G401 (cell line): ENCODE data around the gene MSMP. TPM values are rescaled to one million over a fixed set of nuclear protein-coding genes. Genes with fewer than 3 reads are reported as not detected.

Source experiments
- DNase-seq: peaks from one replicate; pipeline ENCODE4 v3.0.0-alpha.2; 2015; ENCODE audit warnings: low spot score
- in situ Hi-C: cut with HindIII; loops from 2 replicates; pipeline ENCODE4 v1.10.0; 2016; ENCODE audit warnings: low sequenced_read_pairs, mixed read lengths
- total RNA-seq: library from RNA; depleted of rRNA; stranded (reverse); fragments of >200 nt; shearing (Covaris generic); gene quantifications from 2 replicates; pipeline ENCODE4 v1.2.3, GENCODE V29; 2014; rRNA removed

Gene MSMP
- not detected in 2 replicates for total RNA-seq

GRCh38 chr9:35754264-35754663, at the start of gene MSMP:
MSMP (minus strand) TSS chr9:35754276; CDS start chr9:35754129, 147 bp downstream.
- no peak for DNase-seq
- in situ Hi-C loops, result no loop called here

- in situ Hi-C loops, result no loop called here
- no peak for DNase-seq
Observed at GRCh38 chr9:35801328-35802128, 47.5 kb upstream of the MSMP start.

DNA sequence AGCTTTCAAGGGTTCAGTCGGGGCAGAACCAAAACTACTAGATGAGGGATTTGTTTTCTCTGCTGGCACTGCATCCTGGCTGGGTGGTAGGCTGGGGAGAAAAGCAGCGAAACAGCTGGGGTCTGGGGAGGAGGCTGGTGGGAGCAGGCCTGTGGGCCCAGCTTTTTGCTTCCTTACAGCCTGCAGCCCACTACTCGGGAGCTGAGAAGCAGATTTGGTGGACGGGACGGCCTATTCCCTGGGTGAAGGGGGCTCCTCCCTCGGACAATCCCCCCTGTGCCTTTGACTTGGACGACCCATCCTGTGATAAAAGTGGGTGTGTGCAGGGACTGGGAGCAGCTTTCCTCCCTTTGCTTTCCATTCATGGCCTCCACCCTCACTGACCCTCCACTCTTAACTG, 46.5 kb upstream of the MSMP start:
- in situ Hi-C loops, result no loop called here
- no peak for DNase-seq

- in situ Hi-C loops, result no loop called here
- no peak for DNase-seq
Observed at GRCh38 chr9:35798658-35799374, 44.7 kb upstream of the MSMP start.

DNA sequence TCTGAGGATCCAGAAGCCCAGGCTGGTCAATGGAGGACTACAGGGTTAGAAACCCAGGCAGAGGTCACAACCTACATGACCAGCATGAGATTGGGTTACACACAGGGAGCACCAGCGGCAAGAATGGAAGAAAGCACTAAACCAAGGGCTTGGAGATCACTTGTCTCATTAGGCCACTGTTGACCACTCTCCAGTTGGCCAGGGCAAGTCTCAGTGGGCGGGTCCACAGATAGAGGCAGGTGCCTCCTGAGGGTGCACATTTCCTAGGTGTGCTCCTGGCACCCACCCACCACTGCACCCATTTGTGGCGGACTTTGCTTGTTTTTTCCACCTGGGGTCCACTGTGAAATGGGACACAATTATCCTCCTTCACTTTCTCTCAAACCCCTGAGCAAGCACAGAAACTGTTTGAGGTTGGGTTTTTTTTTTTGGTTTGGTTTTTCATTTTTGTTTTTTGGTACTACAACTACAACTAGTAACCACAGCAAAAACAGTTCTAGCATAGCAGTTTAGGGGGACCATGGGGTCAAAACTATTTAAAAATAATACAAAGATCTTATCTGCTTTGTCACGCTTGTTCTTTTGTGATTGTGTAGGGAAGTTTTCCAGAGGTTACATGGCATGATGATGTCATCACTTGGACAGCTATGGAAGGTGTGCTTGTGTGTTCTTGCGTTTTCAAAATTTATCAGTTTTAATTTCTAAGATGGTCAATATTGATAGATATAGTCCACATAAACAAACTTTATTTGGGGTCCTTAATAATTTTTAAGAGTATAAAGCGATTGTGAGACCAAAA, 43.4 kb upstream of the MSMP start:
- no peak for DNase-seq
- in situ Hi-C loops, result no loop called here

DNA sequence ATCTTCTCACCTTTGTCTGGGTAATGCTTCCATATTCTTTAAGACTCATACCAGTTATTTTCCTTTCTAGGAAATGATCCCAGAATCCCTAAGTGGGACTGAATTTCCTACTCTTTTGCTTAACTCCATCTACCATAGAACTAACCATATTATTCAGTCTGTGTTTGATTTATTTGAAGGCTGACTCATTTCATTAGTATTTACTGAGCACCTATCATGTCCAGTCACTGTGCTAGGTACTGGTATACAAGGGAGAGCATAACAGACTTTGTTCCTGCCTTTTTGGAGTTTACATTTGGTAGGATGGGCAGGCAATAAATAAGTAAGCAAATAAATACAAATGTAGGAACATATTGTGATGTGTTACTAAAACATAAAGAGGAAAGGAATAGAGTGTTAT, 41.6 kb upstream of the MSMP start:
- DNase-seq, result no peak
- in situ Hi-C loops, result no loop called here

DNA sequence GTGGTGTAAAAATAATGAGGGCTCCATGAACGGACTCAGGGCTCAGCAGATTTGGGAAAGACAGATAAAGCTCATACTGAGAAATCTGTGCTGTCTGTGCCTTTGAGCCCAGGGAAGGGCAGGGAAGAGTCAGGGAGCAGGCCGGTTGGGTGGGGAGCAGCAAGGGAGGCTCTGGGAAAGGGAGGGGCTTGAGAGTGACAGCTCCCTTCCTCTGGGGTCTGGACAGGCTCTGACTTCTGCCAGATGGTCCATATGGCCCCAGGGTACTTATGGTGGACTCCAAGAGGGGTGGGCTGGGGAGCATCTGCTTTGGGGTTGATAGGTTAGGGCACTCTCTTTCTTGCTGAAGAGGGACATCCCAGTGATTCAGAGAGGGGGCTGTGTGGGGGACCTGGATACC, 39.4 kb upstream of the MSMP start:
- DNase-seq, result no peak
- in situ Hi-C loops, result no loop called here

DNA sequence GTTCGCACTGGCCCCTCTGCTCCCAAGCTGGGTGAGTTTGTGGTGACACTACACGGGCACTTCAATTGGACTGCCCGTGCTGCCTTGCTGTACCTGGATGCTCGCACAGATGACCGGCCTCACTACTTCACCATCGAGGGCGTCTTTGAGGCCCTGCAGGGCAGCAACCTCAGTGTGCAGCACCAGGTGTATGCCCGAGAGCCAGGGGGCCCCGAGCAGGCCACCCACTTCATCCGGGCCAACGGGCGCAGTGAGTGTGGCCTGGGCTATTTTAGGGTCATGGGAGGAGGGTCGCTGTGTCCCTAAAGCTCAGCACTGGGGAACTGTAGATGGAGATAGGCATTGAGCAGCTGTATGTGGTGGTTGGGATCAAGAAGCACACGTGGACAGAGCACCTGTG, 38.8 kb upstream of the MSMP start:
- in situ Hi-C loops, result no loop called here
- DNase-seq, result no peak

GRCh38 chr9:35792024-35792813, 38.1 kb upstream of the MSMP start:
- in situ Hi-C loops, result no loop called here
- peak; percentile 50 for DNase-seq

DNA sequence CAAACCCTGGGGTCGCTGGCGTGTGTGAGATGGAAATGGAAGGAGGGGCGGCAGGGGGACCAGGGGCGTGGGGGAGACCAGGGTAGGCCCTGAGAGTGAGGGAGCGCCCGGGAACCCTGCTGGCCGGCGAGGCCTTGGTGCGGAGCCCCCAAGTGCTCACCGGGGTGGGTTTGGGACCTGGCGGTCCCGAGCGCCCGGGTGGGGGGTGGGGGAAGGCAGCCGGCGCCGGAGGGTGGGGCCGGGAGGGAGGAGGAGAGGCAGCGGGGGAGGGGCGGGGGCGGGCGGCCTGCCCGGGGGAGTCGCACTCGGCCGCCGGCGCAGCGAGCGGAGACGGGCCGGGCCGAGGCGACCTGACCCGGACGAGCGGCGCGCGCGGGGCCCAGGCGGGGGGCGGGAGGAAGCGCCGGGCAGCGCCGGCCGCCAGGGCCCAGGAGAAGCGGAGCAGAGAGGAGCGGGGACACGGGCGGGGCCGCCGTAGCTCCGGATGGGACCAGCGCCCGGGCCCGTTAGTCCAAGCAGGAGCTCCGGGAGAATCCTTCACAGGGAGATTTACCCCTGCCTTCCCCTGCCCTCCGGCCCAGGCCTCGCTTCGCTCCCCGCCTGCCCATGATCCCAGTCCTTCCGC, 37.3 kb upstream of the MSMP start, which contains the start of gene NPR2:
TSS of gene NPR2 (plus strand) at position 295 of the 625 bp plus-strand sequence. CDS start 818 bp downstream, outside the sequence.
- in situ Hi-C loops, result no loop called here
- peak; percentile 60 for DNase-seq

- in situ Hi-C loops, result no loop called here
Observed at GRCh38 chr9:35790385-35791296, 36.6 kb upstream of the MSMP start.

DNA sequence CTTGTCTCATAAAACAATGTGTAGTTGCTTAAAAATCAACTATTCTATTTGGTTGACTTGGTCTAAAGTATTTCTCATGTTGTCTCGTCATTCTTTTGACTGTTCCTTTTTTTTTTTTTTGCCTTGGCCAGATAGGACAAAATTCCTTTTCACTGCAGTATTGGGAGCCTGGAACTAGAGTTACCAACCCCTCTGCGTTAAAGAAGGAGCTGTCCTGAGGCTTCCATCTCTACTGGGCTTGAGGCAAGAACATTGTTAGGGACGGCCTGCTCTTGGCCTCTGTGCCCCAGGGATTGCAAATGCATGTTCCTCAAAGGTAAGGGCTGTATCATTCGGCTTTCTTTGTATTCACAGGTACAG, 35.9 kb upstream of the MSMP start:
- in situ Hi-C loops, result no loop called here
- no peak for DNase-seq

More at GRCh38 chr9:35790385-35791296, 36.6 kb upstream of the MSMP start:
- peak; percentile 93 for DNase-seq

- in situ Hi-C loops, result no loop called here
- DNase-seq, result no peak
Observed at GRCh38 chr9:35789541-35789940, 35.5 kb upstream of the MSMP start.

DNA sequence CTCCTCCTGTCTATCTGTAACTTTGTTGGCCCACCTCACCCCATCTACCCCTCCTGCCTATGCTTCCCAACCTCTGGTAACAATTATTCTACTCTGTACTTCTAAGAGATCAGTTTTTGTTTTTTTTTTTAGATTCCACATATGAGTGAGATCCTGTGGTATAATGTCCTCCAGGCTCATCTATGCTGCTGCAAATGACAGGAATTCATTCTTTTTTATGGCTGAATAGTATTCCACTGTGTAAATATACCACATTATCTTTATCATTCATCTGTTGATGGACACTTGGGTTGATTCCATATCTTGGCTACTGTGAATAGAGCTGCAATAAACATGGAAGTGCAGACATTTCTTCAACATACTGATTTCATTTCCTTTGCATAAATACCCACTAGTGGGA, 29.3 kb upstream of the MSMP start:
- in situ Hi-C loops, result no loop called here
- DNase-seq, result no peak

DNA sequence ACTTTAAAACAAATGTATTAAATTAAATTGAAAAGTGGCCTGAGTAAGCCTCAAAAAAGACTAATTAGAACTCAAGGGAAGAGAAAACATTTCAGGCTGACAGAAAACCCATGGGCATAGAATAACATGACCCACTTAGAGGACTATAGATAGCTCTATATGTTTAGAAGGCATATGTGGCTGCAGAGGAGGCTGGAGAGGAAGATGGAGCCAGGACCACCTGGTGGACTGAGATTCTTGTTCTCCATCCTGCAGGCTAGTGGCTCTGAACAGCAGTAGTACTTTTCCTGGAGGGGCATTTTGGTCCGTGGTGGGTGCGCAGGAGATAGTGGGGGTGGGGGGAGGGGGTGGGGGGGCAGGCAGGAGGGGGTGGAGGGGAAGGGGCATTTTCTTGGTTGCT, 27.0 kb upstream of the MSMP start:
- no peak for DNase-seq
- in situ Hi-C loops, result no loop called here

DNA sequence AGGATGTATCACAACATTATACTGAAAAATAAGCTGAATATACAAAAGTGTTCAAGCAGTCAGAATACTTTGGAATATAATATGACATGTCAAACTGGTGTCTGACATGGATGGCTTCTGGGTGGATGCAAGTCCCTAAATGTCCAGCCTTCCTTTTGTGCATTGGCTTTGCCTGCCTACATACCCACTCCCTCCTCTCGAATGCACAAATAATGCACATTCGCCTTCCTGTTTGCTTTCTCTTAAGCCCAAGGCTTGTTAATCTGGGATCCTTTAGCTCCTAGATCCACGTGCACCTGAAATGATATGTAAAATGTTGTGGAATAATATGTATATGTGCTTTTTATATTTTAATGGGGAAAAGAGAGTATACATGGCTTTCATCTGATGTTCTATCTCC, 24.4 kb upstream of the MSMP start:
- no peak for DNase-seq
- in situ Hi-C loops, result no loop called here

GRCh38 chr9:35776018-35776417, 21.9 kb upstream of the MSMP start:
- DNase-seq, result no peak
- in situ Hi-C loops, result no loop called here
